Activated CD4-positive, alpha-beta memory T cell treated with anti-CD3 and anti-CD28 coated beads for 36 hours (primary cell): ENCODE data around the gene AMBRA1. TPM values are rescaled to one million over a fixed set of nuclear protein-coding genes. Genes with fewer than 3 reads are reported as not detected.
"Not testable (repeated sequence)": the region's sequence is repeated elsewhere in the genome, so short reads cannot be mapped to it uniquely, and the experiment has no call there.

Experiments
- CTCF ChIA-PET: fragments of 350-600 bp; sonication (Branson Sonifier 250); formaldehyde crosslinking; loops from one replicate; lab custom pipeline; 2021; ENCODE audit warnings: antibody characterized with exemption, inconsistent platforms; lab: Charles Lee
- POLR2A ChIA-PET: fragments of 350-600 bp; sonication (Branson Sonifier 250); formaldehyde crosslinking; loops from one replicate; lab custom pipeline; 2021; ENCODE audit warnings: antibody characterized with exemption; lab: Charles Lee
- DNase-seq: peaks from one replicate; pipeline ENCODE4 v3.0.0-alpha.2; 2020
- H3K27ac Mint-ChIP-seq: one replicate; pipeline ENCODE4 v1.8.0; 2021; ENCODE audit warnings: mixed read lengths
- H3K27me3 Mint-ChIP-seq: one replicate; pipeline ENCODE4 v1.8.0; 2021; ENCODE audit warnings: mixed read lengths
- H3K36me3 Mint-ChIP-seq: one replicate; pipeline ENCODE4 v1.8.0; 2021; ENCODE audit warnings: mixed read lengths
- H3K4me1 Mint-ChIP-seq: one replicate; pipeline ENCODE4 v1.8.0; 2021; ENCODE audit warnings: low read depth, mixed read lengths
- H3K4me3 Mint-ChIP-seq: one replicate; pipeline ENCODE4 v1.8.0; 2021; ENCODE audit warnings: mild to moderate bottlenecking, mixed read lengths
- H3K9me3 Mint-ChIP-seq: one replicate; pipeline ENCODE4 v1.8.0; 2021; ENCODE audit warnings: mixed read lengths
- intact Hi-C: fragments of 100-400 bp; cut with micrococcal nuclease; formaldehyde crosslinking; loops from one replicate; pipeline ENCODE4 v1.15.1; 2023
- total RNA-seq, 2 experiments: library from RNA; stranded (reverse); gene quantifications; one replicate each; pipeline ENCODE4 v1.2.3, GENCODE V29; 2021

AMBRA1 gene
- total RNA-seq, 2 experiments from 2014 or later = 22.5 to 24.1 TPM

GRCh38 chr11:46528445-46529094 is 65.3 kb downstream of the AMBRA1 start:
- Mint-ChIP-seq H3K4me1 (peaks cover 35% of the 10 kb centered on the region), H3K4me3 (peak overlapping the region; percentile 5), H3K27me3 (no peaks in the 10 kb centered on the region), H3K36me3 (peaks cover 10% of the 10 kb centered on the region), H3K9me3 (peaks cover 4% of the 10 kb centered on the region), H3K27ac (peak overlapping the region; percentile 80)
- peak; percentile 40 for DNase-seq
- POLR2A ChIA-PET = no interaction called here
- intact Hi-C loops = loop anchor here (1.0 to 2.0 kb wide), 3 partner anchors 38 to 176 kb away; no protein-coding TSS in a partner anchor
- CTCF ChIA-PET = interaction anchor here (0.8 to 5.8 kb wide), 29 partner anchors 9 to 176 kb away, joined by 3 to 77 read pairs (median 6); partner anchors contain the start of gene CHRM4

GRCh38 chr11:46527591-46528130 is 66.2 kb downstream of the AMBRA1 start:
- H3K4me1 Mint-ChIP-seq = peaks cover 36% of the 10 kb centered on the region

GRCh38 chr11:46526216-46527215 is 67.3 kb downstream of the AMBRA1 start:
- no peak overlapping the region for H3K27ac Mint-ChIP-seq
- POLR2A ChIA-PET = no interaction called here

More at GRCh38 chr11:46527591-46528130, 66.2 kb downstream of the AMBRA1 start:
- H3K27ac Mint-ChIP-seq = no peak overlapping the region
- POLR2A ChIA-PET = no interaction called here
- CTCF ChIA-PET = interaction anchor here (5.1 kb wide), 1 partner anchor 36 kb away, joined by 77 read pairs; no protein-coding TSS in a partner anchor
- H3K36me3 Mint-ChIP-seq = peaks cover 10% of the 10 kb centered on the region
- H3K27me3 Mint-ChIP-seq = no peaks in the 10 kb centered on the region
- H3K4me3 Mint-ChIP-seq = no peak overlapping the region
- H3K9me3 Mint-ChIP-seq = peaks cover 4% of the 10 kb centered on the region
- DNase-seq = no peak
- intact Hi-C loops = loop anchor here (2.0 kb wide), 2 partner anchors 37 to 139 kb away; no protein-coding TSS in a partner anchor

GRCh38 chr11:46524201-46524770 is 69.5 kb downstream of the AMBRA1 start:
- Mint-ChIP-seq H3K9me3 (peaks cover 4% of the 10 kb centered on the region), H3K36me3 (peaks cover 10% of the 10 kb centered on the region), H3K4me3 (no peak overlapping the region), H3K27ac (no peak overlapping the region), H3K4me1 (peaks cover 37% of the 10 kb centered on the region), H3K27me3 (no peaks in the 10 kb centered on the region)
- CTCF ChIA-PET = interaction anchor here (1.9 kb wide), 1 partner anchor 34 kb away, joined by 6 read pairs; no protein-coding TSS in a partner anchor
- intact Hi-C loops = no loop called here
- no peak for DNase-seq
- POLR2A ChIA-PET = no interaction called here

More at GRCh38 chr11:46526216-46527215, 67.3 kb downstream of the AMBRA1 start:
- peaks cover 4% of the 10 kb centered on the region for H3K9me3 Mint-ChIP-seq
- peaks cover 46% of the 10 kb centered on the region for H3K4me1 Mint-ChIP-seq
- peaks cover 10% of the 10 kb centered on the region for H3K36me3 Mint-ChIP-seq
- no peak for DNase-seq
- CTCF ChIA-PET = interaction anchor here (0.9 kb wide), 1 partner anchor 37 kb away, joined by 5 read pairs; no protein-coding TSS in a partner anchor
- no peaks in the 10 kb centered on the region for H3K27me3 Mint-ChIP-seq
- intact Hi-C loops = no loop called here
- H3K4me3 Mint-ChIP-seq = no peak overlapping the region

- DNase-seq = no peak
- CTCF ChIA-PET = interaction anchor here (1.9 kb wide), 1 partner anchor 33 kb away, joined by 14 read pairs; no protein-coding TSS in a partner anchor
- no peaks in the 10 kb centered on the region for H3K27me3 Mint-ChIP-seq
- intact Hi-C loops = no loop called here
- POLR2A ChIA-PET = no interaction called here
- no peak overlapping the region for H3K4me3 Mint-ChIP-seq
- peaks cover 29% of the 10 kb centered on the region for H3K4me1 Mint-ChIP-seq
- H3K9me3 Mint-ChIP-seq = peaks cover 4% of the 10 kb centered on the region
- peaks cover 10% of the 10 kb centered on the region for H3K36me3 Mint-ChIP-seq
- no peak overlapping the region for H3K27ac Mint-ChIP-seq
Measured at GRCh38 chr11:46523290-46523689, 70.5 kb downstream of the AMBRA1 start.

GRCh38 chr11:46522682-46523281 is 71.0 kb downstream of the AMBRA1 start:
- H3K9me3 Mint-ChIP-seq = peaks cover 4% of the 10 kb centered on the region
- CTCF ChIA-PET = interaction anchor here (1.9 kb wide), 1 partner anchor 33 kb away, joined by 14 read pairs; no protein-coding TSS in a partner anchor
- H3K4me1 Mint-ChIP-seq = peaks cover 26% of the 10 kb centered on the region
- H3K4me3 Mint-ChIP-seq = no peak overlapping the region
- intact Hi-C loops = no loop called here
- H3K36me3 Mint-ChIP-seq = peaks cover 9% of the 10 kb centered on the region
- no peak for DNase-seq
- H3K27me3 Mint-ChIP-seq = no peaks in the 10 kb centered on the region
- POLR2A ChIA-PET = interaction anchor here (0.5 kb wide), 1 partner anchor 511 kb away, joined by 6 read pairs; no protein-coding TSS in a partner anchor
- no peak overlapping the region for H3K27ac Mint-ChIP-seq

- Mint-ChIP-seq H3K9me3 (peaks cover 4% of the 10 kb centered on the region), H3K27me3 (no peaks in the 10 kb centered on the region), H3K4me3 (no peak overlapping the region), H3K4me1 (peaks cover 24% of the 10 kb centered on the region), H3K36me3 (peaks cover 7% of the 10 kb centered on the region), H3K27ac (no peak overlapping the region)
- ChIA-PET CTCF (interaction anchor here (1.9 kb wide), 1 partner anchor 32 kb away, joined by 14 read pairs; no protein-coding TSS in a partner anchor), POLR2A (interaction anchor here (0.5 kb wide), 1 partner anchor 511 kb away, joined by 6 read pairs; no protein-coding TSS in a partner anchor)
- intact Hi-C loops = no loop called here
- DNase-seq = no peak
Measured at GRCh38 chr11:46521961-46522681, 71.7 kb downstream of the AMBRA1 start.

GRCh38 chr11:46520971-46521745 is 72.7 kb downstream of the AMBRA1 start:
- H3K27ac Mint-ChIP-seq = no peak overlapping the region
- H3K36me3 Mint-ChIP-seq = no peaks in the 10 kb centered on the region
- POLR2A ChIA-PET = no interaction called here
- no peak overlapping the region for H3K4me3 Mint-ChIP-seq
- H3K27me3 Mint-ChIP-seq = no peaks in the 10 kb centered on the region
- CTCF ChIA-PET = no interaction called here
- intact Hi-C loops = no loop called here
- H3K4me1 Mint-ChIP-seq = peaks cover 21% of the 10 kb centered on the region
- no peaks in the 10 kb centered on the region for H3K9me3 Mint-ChIP-seq
- no peak for DNase-seq

- Mint-ChIP-seq H3K4me3 (no peak overlapping the region), H3K9me3 (no peaks in the 10 kb centered on the region), H3K36me3 (no peaks in the 10 kb centered on the region), H3K27me3 (no peaks in the 10 kb centered on the region), H3K4me1 (peaks cover 23% of the 10 kb centered on the region), H3K27ac (no peak overlapping the region)
- DNase-seq = no peak
- intact Hi-C loops = no loop called here
- ChIA-PET POLR2A (no interaction called here), CTCF (interaction anchor here (3.6 kb wide), 1 partner anchor 10 kb away, joined by 13 read pairs; no protein-coding TSS in a partner anchor)
Measured at GRCh38 chr11:46519351-46519750, 74.5 kb downstream of the AMBRA1 start.

- H3K27me3 Mint-ChIP-seq, H3K36me3 Mint-ChIP-seq, H3K27ac Mint-ChIP-seq, intact Hi-C loops, H3K4me3 Mint-ChIP-seq, POLR2A ChIA-PET, DNase-seq, H3K9me3 Mint-ChIP-seq: not testable (repeated sequence)
- H3K4me1 Mint-ChIP-seq = peaks cover 23% of the 10 kb centered on the region
- CTCF ChIA-PET = interaction anchor here (1.6 to 3.6 kb wide), 2 partner anchors 10 to 29 kb away, joined by 5 to 13 read pairs; no protein-coding TSS in a partner anchor
Measured at GRCh38 chr11:46518928-46519327, 74.9 kb downstream of the AMBRA1 start.
